ENCODE results near the gene TANGO6.

DNA sequence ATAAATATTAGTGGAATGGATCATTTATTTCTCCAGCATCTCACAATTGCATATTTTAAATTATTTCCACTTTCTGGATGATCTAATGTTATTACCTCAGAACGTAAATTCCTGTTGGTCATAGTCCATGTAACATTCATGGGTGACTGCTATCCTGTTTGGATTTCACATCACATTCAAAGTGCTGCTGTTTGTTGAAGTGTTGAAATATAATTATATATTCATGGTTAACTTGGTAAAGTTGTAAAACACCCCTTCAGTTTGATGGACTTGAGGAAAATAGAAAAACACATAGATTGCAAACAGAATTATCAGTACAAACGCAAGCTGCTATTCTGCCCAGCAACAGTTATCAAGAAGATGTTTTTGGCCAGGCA lies 59.6 kb downstream of the TANGO6 start:
- TF ChIP-seq, protein P1, sequence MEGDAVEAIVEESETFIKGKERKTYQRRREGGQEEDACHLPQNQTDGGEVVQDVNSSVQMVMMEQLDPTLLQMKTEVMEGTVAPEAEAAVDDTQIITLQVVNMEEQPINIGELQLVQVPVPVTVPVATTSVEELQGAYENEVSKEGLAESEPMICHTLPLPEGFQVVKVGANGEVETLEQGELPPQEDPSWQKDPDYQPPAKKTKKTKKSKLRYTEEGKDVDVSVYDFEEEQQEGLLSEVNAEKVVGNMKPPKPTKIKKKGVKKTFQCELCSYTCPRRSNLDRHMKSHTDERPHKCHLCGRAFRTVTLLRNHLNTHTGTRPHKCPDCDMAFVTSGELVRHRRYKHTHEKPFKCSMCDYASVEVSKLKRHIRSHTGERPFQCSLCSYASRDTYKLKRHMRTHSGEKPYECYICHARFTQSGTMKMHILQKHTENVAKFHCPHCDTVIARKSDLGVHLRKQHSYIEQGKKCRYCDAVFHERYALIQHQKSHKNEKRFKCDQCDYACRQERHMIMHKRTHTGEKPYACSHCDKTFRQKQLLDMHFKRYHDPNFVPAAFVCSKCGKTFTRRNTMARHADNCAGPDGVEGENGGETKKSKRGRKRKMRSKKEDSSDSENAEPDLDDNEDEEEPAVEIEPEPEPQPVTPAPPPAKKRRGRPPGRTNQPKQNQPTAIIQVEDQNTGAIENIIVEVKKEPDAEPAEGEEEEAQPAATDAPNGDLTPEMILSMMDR (optimal IDR thresholded peaks at IDR 0.05 in 1 of 3, IDR thresholded peaks at IDR 0.05 in 1 of 3, conservative IDR thresholded peaks at IDR 0.05 in 1 of 3; ENCODE audit: extremely low read depth in 1 of 3, insufficient read depth in 2 of 3, low read length in 3 of 3) = no peak
- no peak for TF ChIP-seq EZH2 (IDR thresholded peaks at IDR 0.05; ENCODE audit: low read length)

All from keratinocyte (primary cell).